Measurements from ENCODE around the gene MCF2L.

Gene MCF2L

GRCh38 chr13:113145911-113146598, 177.0 kb downstream of the MCF2L start:
- no peak overlapping the region for H3K4me2 ChIP-seq (ENCODE audit: low read length)
- no peak for TF ChIP-seq EZH2phosphoT487 (IDR thresholded peaks at IDR 0.05; ENCODE audit: low read depth)
- TF ChIP-seq, protein P1, sequence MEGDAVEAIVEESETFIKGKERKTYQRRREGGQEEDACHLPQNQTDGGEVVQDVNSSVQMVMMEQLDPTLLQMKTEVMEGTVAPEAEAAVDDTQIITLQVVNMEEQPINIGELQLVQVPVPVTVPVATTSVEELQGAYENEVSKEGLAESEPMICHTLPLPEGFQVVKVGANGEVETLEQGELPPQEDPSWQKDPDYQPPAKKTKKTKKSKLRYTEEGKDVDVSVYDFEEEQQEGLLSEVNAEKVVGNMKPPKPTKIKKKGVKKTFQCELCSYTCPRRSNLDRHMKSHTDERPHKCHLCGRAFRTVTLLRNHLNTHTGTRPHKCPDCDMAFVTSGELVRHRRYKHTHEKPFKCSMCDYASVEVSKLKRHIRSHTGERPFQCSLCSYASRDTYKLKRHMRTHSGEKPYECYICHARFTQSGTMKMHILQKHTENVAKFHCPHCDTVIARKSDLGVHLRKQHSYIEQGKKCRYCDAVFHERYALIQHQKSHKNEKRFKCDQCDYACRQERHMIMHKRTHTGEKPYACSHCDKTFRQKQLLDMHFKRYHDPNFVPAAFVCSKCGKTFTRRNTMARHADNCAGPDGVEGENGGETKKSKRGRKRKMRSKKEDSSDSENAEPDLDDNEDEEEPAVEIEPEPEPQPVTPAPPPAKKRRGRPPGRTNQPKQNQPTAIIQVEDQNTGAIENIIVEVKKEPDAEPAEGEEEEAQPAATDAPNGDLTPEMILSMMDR (IDR thresholded peaks at IDR 0.05; ENCODE audit: low read depth, low read length) = no peak

GRCh38 chr13:113146750-113147149, 177.7 kb downstream of the MCF2L start:
- no peak overlapping the region for H3K4me2 ChIP-seq (ENCODE audit: low read length)
- H2AFZ ChIP-seq (ENCODE audit: low read depth, low read length) = no peak overlapping the region
- H3K9ac ChIP-seq (ENCODE audit: low read length) = no peak overlapping the region
- no peaks in the 10 kb centered on the region for H4K20me1 ChIP-seq (ENCODE audit: insufficient read depth, low read length)
- H3K27me3 ChIP-seq (ENCODE audit: low read depth, low read length) = peaks cover 8% of the 10 kb centered on the region; the same call in 1 of the 2 replicates
- TF ChIP-seq EZH2phosphoT487 (IDR thresholded peaks at IDR 0.05; ENCODE audit: low read depth) = no peak
- TF ChIP-seq, protein P1 (IDR thresholded peaks at IDR 0.05; ENCODE audit: low read depth, low read length) = no peak
- no peaks in the 10 kb centered on the region for H3K79me2 ChIP-seq (ENCODE audit: low read length)
- no peak overlapping the region for H3K27ac ChIP-seq (ENCODE audit: low read length)
- no peaks in the 10 kb centered on the region for H3K4me1 ChIP-seq (ENCODE audit: low read length)
- no peaks in the 10 kb centered on the region; the same call in 1 of the 2 replicates for H3K9me3 ChIP-seq (ENCODE audit: insufficient read depth, low read length)
- H3K36me3 ChIP-seq (replicated peaks; ENCODE audit: low read depth, low read length) = no peaks in the 10 kb centered on the region
- no peak overlapping the region for H3K4me3 ChIP-seq (ENCODE audit: low read length)

More at GRCh38 chr13:113145911-113146598, 177.0 kb downstream of the MCF2L start:
- H4K20me1 ChIP-seq (ENCODE audit: insufficient read depth, low read length) = no peaks in the 10 kb centered on the region
- no peak overlapping the region for H2AFZ ChIP-seq (ENCODE audit: low read depth, low read length)
- H3K27ac ChIP-seq (ENCODE audit: low read length) = no peak overlapping the region
- H3K4me1 ChIP-seq (ENCODE audit: low read length) = no peaks in the 10 kb centered on the region
- no peaks in the 10 kb centered on the region for H3K79me2 ChIP-seq (ENCODE audit: low read length)
- H3K4me3 ChIP-seq (ENCODE audit: low read length) = no peak overlapping the region
- H3K9me3 ChIP-seq (ENCODE audit: insufficient read depth, low read length) = no peaks in the 10 kb centered on the region; the same call in 1 of the 2 replicates
- no peaks in the 10 kb centered on the region for H3K36me3 ChIP-seq (replicated peaks; ENCODE audit: low read depth, low read length)
- H3K27me3 ChIP-seq (ENCODE audit: low read depth, low read length) = peaks cover 8% of the 10 kb centered on the region; the same call in 1 of the 2 replicates
- H3K9ac ChIP-seq (ENCODE audit: low read length) = no peak overlapping the region

DNA sequence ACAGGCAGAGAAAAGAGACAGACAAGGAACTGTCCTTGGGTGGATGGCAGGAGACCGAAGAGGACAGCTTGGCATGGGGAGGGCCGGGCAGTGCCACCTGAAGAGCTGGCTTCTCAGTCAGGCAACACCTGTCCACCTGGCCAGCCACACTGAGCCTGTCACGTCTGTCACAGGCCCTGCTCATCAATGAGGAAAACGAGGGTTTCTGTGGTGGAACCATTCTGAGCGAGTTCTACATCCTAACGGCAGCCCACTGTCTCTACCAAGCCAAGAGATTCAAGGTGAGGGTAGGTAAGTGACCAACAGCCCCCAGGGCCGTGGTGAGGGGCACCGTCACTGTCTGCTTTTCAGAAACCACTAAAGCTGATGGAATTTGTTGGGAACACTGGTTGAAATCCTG, 178.2 kb downstream of the MCF2L start:
- Histone ChIP-seq H3K36me3 (replicated peaks; ENCODE audit: low read depth, low read length) (no peaks in the 10 kb centered on the region), H4K20me1 (ENCODE audit: insufficient read depth, low read length) (no peaks in the 10 kb centered on the region), H3K4me3 (ENCODE audit: low read length) (no peak overlapping the region), H3K9ac (ENCODE audit: low read length) (no peak overlapping the region), H3K9me3 (ENCODE audit: insufficient read depth, low read length) (no peaks in the 10 kb centered on the region; the same call in 1 of the 2 replicates), H3K4me2 (ENCODE audit: low read length) (no peak overlapping the region), H3K27me3 (ENCODE audit: low read depth, low read length) (peaks cover 8% of the 10 kb centered on the region; the same call in 1 of the 2 replicates), H3K4me1 (ENCODE audit: low read length) (no peaks in the 10 kb centered on the region), H3K79me2 (ENCODE audit: low read length) (no peaks in the 10 kb centered on the region), H3K27ac (ENCODE audit: low read length) (no peak overlapping the region), H2AFZ (ENCODE audit: low read depth, low read length) (no peak overlapping the region)
- TF ChIP-seq EZH2phosphoT487 (IDR thresholded peaks at IDR 0.05; ENCODE audit: low read depth) = no peak
- TF ChIP-seq, protein P1 (IDR thresholded peaks at IDR 0.05; ENCODE audit: low read depth, low read length) = no peak

DNA sequence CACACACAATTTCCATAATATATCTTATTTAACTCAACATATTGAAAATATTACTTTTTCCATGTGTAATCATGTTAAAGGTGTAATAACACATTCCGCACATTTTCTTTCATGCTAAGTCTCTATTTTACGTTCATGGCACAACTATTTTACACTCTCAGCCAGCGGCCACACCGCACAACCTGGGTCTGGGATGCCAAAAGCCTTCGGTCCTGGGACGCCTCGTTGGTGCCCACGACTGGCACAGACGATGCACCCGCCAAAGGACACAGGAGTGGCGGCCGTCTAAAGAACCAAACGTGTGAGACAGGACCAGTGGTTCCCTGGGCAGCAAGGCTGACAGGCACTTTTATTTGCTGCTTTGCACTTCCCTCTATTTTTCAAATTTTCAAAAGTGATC, 179.4 kb downstream of the MCF2L start:
- H3K27me3 ChIP-seq (ENCODE audit: low read depth, low read length) = peaks cover 8% of the 10 kb centered on the region; the same call in 1 of the 2 replicates
- peaks cover 1% of the 10 kb centered on the region for H3K4me1 ChIP-seq (ENCODE audit: low read length)
- H3K36me3 ChIP-seq (replicated peaks; ENCODE audit: low read depth, low read length) = no peaks in the 10 kb centered on the region
- no peak overlapping the region for H3K27ac ChIP-seq (ENCODE audit: low read length)
- no peaks in the 10 kb centered on the region; the same call in 1 of the 2 replicates for H3K9me3 ChIP-seq (ENCODE audit: insufficient read depth, low read length)
- no peaks in the 10 kb centered on the region for H3K79me2 ChIP-seq (ENCODE audit: low read length)
- no peaks in the 10 kb centered on the region for H4K20me1 ChIP-seq (ENCODE audit: insufficient read depth, low read length)
- no peak overlapping the region for H3K9ac ChIP-seq (ENCODE audit: low read length)
- no peak overlapping the region for H2AFZ ChIP-seq (ENCODE audit: low read depth, low read length)
- H3K4me2 ChIP-seq (ENCODE audit: low read length) = no peak overlapping the region
- H3K4me3 ChIP-seq (ENCODE audit: low read length) = no peak overlapping the region
- TF ChIP-seq, protein P1 (IDR thresholded peaks at IDR 0.05; ENCODE audit: low read depth, low read length) = no peak
- TF ChIP-seq EZH2phosphoT487 (IDR thresholded peaks at IDR 0.05; ENCODE audit: low read depth) = no peak

Measured in OCI-LY3 (cell line).